Suprapubic skin (tissue), 4 donors: ENCODE measurements around the gene IDH3B. TPM values are rescaled to one million over a fixed set of nuclear protein-coding genes. Genes with fewer than 3 reads are reported as not detected.

ENCODE experiments used
- DNase-seq, 2 donors: peaks; one replicate each; pipeline ENCODE4 v3.0.0-alpha.2; 2019; ENCODE audit warnings: low spot score in 2 of 2
- H3K27ac ChIP-seq: fragments of 200-600 bp; sonication (generic); one replicate; pipeline ENCODE4 v1.5.1; 2019
- H3K27me3 ChIP-seq: fragments of 200-600 bp; sonication (generic); one replicate; pipeline ENCODE4 v1.5.1; 2019
- H3K36me3 ChIP-seq: fragments of 200-600 bp; sonication (generic); one replicate; pipeline ENCODE4 v1.5.1; 2019
- H3K4me1 ChIP-seq: fragments of 200-600 bp; sonication (generic); one replicate; pipeline ENCODE4 v1.5.1; 2019
- H3K4me3 ChIP-seq: fragments of 200-600 bp; sonication (generic); one replicate; pipeline ENCODE4 v1.5.1; 2019; ENCODE audit warnings: mild to moderate bottlenecking
- H3K9me3 ChIP-seq: fragments of 200-600 bp; sonication (generic); one replicate; pipeline ENCODE4 v1.5.1; 2019
- CTCF ChIP-seq, 2 donors: fragments of 200-600 bp in 1 of 2; fragments of 450-650 bp in 1 of 2; sonication (generic) in 1 of 2; IDR thresholded peaks; one replicate each; pipeline ENCODE4 v1.5.1; 2016 to 2019; ENCODE audit warnings: antibody characterized with exemption in 2 of 2, mild to moderate bottlenecking in 1 of 2, moderate library complexity in 1 of 2
- EP300 ChIP-seq: sonication (generic); formaldehyde crosslinking; IDR thresholded peaks from one replicate; pipeline ENCODE4 v1.6.1; 2017; ENCODE audit warnings: antibody characterized with exemption
- POLR2A ChIP-seq, 2 donors: fragments of 450-650 bp; IDR thresholded peaks; one replicate each; pipeline ENCODE4 v1.6.1; 2017; ENCODE audit warnings: antibody characterized with exemption in 2 of 2, mild to moderate bottlenecking in 2 of 2, moderate library complexity in 2 of 2
- POLR2AphosphoS5 ChIP-seq, 3 donors: sonication (generic); formaldehyde crosslinking; IDR thresholded peaks; one replicate each; pipeline ENCODE4 v1.6.1; 2017; ENCODE audit warnings: antibody characterized with exemption in 3 of 3
- WGBS: methylation state at CpG from one replicate; pipeline ENCODE4 v1.1.5; 2018; 5-methylcytosine and 5-hydroxymethylcytosine counted together
- total RNA-seq, 4 donors: library from RNA; depleted of rRNA; stranded (reverse); fragments of >200 nt; gene quantifications; one replicate each; pipeline ENCODE4 v1.1.0, GENCODE V29; 2016

Gene IDH3B
- total RNA-seq, 4 donors from 2014 or later: 119 to 135 (median 121) TPM

GRCh38 chr20:2625062-2625461, 39.0 kb downstream of the IDH3B start:
- Histone ChIP-seq H3K4me3 (no peak overlapping the region), H3K4me1 (no peaks in the 10 kb centered on the region), H3K36me3 (no peaks in the 10 kb centered on the region), H3K27me3 (peaks cover 3% of the 10 kb centered on the region), H3K9me3 (peaks cover 8% of the 10 kb centered on the region), H3K27ac (no peak overlapping the region)
- no peak for DNase-seq
- 55% methylated on average over 2 of the region's 2 CpGs for WGBS
- TF ChIP-seq POLR2AphosphoS5 (IDR thresholded peaks at IDR 0.05) (no peak), CTCF (IDR thresholded peaks at IDR 0.05) (no peak), POLR2A (IDR thresholded peaks at IDR 0.05) (no peak)

GRCh38 chr20:2624190-2624589, 39.8 kb downstream of the IDH3B start:
- no peak overlapping the region for H3K4me3 ChIP-seq
- H3K27me3 ChIP-seq: peaks cover 3% of the 10 kb centered on the region
- peaks cover 8% of the 10 kb centered on the region for H3K9me3 ChIP-seq
- no peak overlapping the region for H3K27ac ChIP-seq
- no peaks in the 10 kb centered on the region for H3K36me3 ChIP-seq
- 47% methylated on average over 4 of the region's 4 CpGs for WGBS
- no peaks in the 10 kb centered on the region for H3K4me1 ChIP-seq
- DNase-seq: no peak
- TF ChIP-seq EP300: no peak
- no peak for TF ChIP-seq POLR2AphosphoS5 (IDR thresholded peaks at IDR 0.05)
- TF ChIP-seq POLR2A (IDR thresholded peaks at IDR 0.05): no peak
- TF ChIP-seq CTCF (IDR thresholded peaks at IDR 0.05): no peak

GRCh38 chr20:2619961-2620595, 43.9 kb downstream of the IDH3B start:
- 81% methylated on average over 3 of the region's 3 CpGs for WGBS
- no peaks in the 10 kb centered on the region for H3K9me3 ChIP-seq
- no peaks in the 10 kb centered on the region for H3K4me1 ChIP-seq
- DNase-seq: no peak
- TF ChIP-seq POLR2A (IDR thresholded peaks at IDR 0.05) (no peak), EP300 (no peak), CTCF (IDR thresholded peaks at IDR 0.05) (no peak), POLR2AphosphoS5 (IDR thresholded peaks at IDR 0.05) (no peak)
- no peak overlapping the region for H3K27ac ChIP-seq
- no peaks in the 10 kb centered on the region for H3K36me3 ChIP-seq
- H3K27me3 ChIP-seq: peaks cover 9% of the 10 kb centered on the region
- H3K4me3 ChIP-seq: no peak overlapping the region

- 57% methylated on average over 2 of the region's 2 CpGs for WGBS
- H3K27ac ChIP-seq: no peak overlapping the region
- no peaks in the 10 kb centered on the region for H3K4me1 ChIP-seq
- no peaks in the 10 kb centered on the region for H3K9me3 ChIP-seq
- no peak for TF ChIP-seq CTCF (IDR thresholded peaks at IDR 0.05)
- no peak for TF ChIP-seq POLR2AphosphoS5 (IDR thresholded peaks at IDR 0.05)
- TF ChIP-seq POLR2A (IDR thresholded peaks at IDR 0.05): no peak
- no peak for TF ChIP-seq EP300
- H3K27me3 ChIP-seq: peaks cover 9% of the 10 kb centered on the region
- no peak for DNase-seq
- H3K4me3 ChIP-seq: no peak overlapping the region
- no peaks in the 10 kb centered on the region for H3K36me3 ChIP-seq
These were observed 44.7 kb downstream of the IDH3B start for GRCh38 chr20:2619337-2619736.

GRCh38 chr20:2618815-2619214, 45.2 kb downstream of the IDH3B start:
- H3K36me3 ChIP-seq: no peaks in the 10 kb centered on the region
- no peak for TF ChIP-seq POLR2A (IDR thresholded peaks at IDR 0.05)
- TF ChIP-seq CTCF (IDR thresholded peaks at IDR 0.05): no peak
- no peaks in the 10 kb centered on the region for H3K4me1 ChIP-seq
- no peak overlapping the region for H3K4me3 ChIP-seq
- 64% methylated on average over 6 of the region's 6 CpGs for WGBS
- H3K27ac ChIP-seq: no peak overlapping the region
- peaks cover 11% of the 10 kb centered on the region for H3K27me3 ChIP-seq
- no peak for DNase-seq
- H3K9me3 ChIP-seq: no peaks in the 10 kb centered on the region
